ENCODE measurements around the gene FGD5. TPM values are rescaled to one million over a fixed set of nuclear protein-coding genes. Genes with fewer than 3 reads are reported as not detected.

The FGD5 gene
- polyA plus RNA-seq, 3 donors, result 0.03 TPM; not detected in 2

- Histone ChIP-seq H3K4me3 (replicated peaks in 1 of 3; ENCODE audit: low read depth in 2 of 3, low read length in 3 of 3) (no peak overlapping the region), H3K27me3 (ENCODE audit: control insufficient read depth in 2 of 2, insufficient read depth in 2 of 2, low read length in 2 of 2) (no peaks in the 10 kb centered on the region), H3K4me1 (ENCODE audit: control insufficient read depth in 1 of 2, insufficient read depth in 2 of 2, low read length in 2 of 2) (peaks cover 3 to 6% of the 10 kb centered on the region in 2 donors), H3K9me3 (replicated peaks in 1 of 2; ENCODE audit: control insufficient read depth in 1 of 2, insufficient read depth in 1 of 2, low read length in 2 of 2) (no peaks in the 10 kb centered on the region), H4K20me1 (ENCODE audit: insufficient read depth, low read length) (no peaks in the 10 kb centered on the region), H3K4me2 (replicated peaks; ENCODE audit: extremely low read depth, low read length, poor library complexity, severe bottlenecking) (no peak overlapping the region), H3K9ac (ENCODE audit: insufficient read depth, low read length, poor library complexity, severe bottlenecking) (no peak overlapping the region), H2AFZ (ENCODE audit: insufficient read depth, low read depth, low read length, poor library complexity, severe bottlenecking) (no peak overlapping the region), H3K36me3 (replicated peaks in 1 of 2; ENCODE audit: control insufficient read depth in 1 of 2, insufficient read depth in 2 of 2, low read length in 2 of 2) (no peaks in the 10 kb centered on the region), H3K27ac (ENCODE audit: low read depth in 1 of 2, low read length in 2 of 2) (no peak overlapping the region), H3K79me2 (ENCODE audit: insufficient read depth, low read length) (no peaks in the 10 kb centered on the region)
- no peak for DNase-seq
- H3K27me3 Mint-ChIP-seq (ENCODE audit: low read depth in 3 of 3), result peaks cover 5 to 9% (median 6%) of the 10 kb centered on the region in 3 donors
- H3K9me3 Mint-ChIP-seq, result no peaks in the 10 kb centered on the region
- intact Hi-C loops (cut with micrococcal nuclease), result no loop called here
- TF ChIP-seq, protein P1, sequence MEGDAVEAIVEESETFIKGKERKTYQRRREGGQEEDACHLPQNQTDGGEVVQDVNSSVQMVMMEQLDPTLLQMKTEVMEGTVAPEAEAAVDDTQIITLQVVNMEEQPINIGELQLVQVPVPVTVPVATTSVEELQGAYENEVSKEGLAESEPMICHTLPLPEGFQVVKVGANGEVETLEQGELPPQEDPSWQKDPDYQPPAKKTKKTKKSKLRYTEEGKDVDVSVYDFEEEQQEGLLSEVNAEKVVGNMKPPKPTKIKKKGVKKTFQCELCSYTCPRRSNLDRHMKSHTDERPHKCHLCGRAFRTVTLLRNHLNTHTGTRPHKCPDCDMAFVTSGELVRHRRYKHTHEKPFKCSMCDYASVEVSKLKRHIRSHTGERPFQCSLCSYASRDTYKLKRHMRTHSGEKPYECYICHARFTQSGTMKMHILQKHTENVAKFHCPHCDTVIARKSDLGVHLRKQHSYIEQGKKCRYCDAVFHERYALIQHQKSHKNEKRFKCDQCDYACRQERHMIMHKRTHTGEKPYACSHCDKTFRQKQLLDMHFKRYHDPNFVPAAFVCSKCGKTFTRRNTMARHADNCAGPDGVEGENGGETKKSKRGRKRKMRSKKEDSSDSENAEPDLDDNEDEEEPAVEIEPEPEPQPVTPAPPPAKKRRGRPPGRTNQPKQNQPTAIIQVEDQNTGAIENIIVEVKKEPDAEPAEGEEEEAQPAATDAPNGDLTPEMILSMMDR (IDR thresholded peaks at IDR 0.05), result no peak
- no peak overlapping the region for H3K4me3 Mint-ChIP-seq
- H3K27ac Mint-ChIP-seq, result no peak overlapping the region
- H3K4me1 Mint-ChIP-seq, result peaks cover 7% of the 10 kb centered on the region
- no peaks in the 10 kb centered on the region for H3K36me3 Mint-ChIP-seq
- 96% methylated on average over 3 of the region's 7 CpGs for WGBS (ENCODE audit: insufficient coverage)
Measured at GRCh38 chr3:14844386-14845170, 25.8 kb downstream of the FGD5 start.

DNA sequence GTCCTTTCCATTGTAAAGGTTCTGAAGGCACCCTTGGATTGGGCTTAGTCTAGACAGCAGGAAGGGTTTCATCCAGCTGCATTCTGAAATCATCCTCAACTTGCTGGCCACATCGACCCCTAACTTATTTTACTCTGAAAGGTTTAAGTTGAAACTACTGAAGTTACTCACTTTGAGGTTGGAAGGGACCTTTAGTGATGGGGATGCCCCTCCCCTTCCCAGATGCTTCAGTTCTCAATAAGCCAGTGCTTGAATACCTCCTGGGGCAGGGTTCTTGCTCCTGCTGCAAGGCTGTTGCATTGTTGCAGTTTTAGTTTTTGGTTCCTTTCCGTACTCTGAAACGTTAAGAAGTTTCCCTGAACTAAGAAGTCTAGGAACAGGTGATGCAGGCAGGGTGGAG, 26.4 kb downstream of the FGD5 start:
- Mint-ChIP-seq H3K27ac (no peak overlapping the region), H3K4me1 (peaks cover 7% of the 10 kb centered on the region), H3K36me3 (no peaks in the 10 kb centered on the region), H3K4me3 (no peak overlapping the region), H3K27me3 (ENCODE audit: low read depth in 3 of 3) (peaks cover 5 to 12% (median 6%) of the 10 kb centered on the region in 3 donors), H3K9me3 (no peaks in the 10 kb centered on the region)
- H3K4me2 ChIP-seq (replicated peaks; ENCODE audit: extremely low read depth, low read length, poor library complexity, severe bottlenecking), result no peak overlapping the region
- H3K27me3 ChIP-seq (ENCODE audit: control insufficient read depth in 2 of 2, insufficient read depth in 2 of 2, low read length in 2 of 2), result no peaks in the 10 kb centered on the region
- 50% methylated on average over 2 of the region's 3 CpGs for WGBS (ENCODE audit: insufficient coverage)
- TF ChIP-seq, protein P1 (IDR thresholded peaks at IDR 0.05), result no peak
- H3K9ac ChIP-seq (ENCODE audit: insufficient read depth, low read length, poor library complexity, severe bottlenecking), result no peak overlapping the region
- no peaks in the 10 kb centered on the region for H3K36me3 ChIP-seq (replicated peaks in 1 of 2; ENCODE audit: control insufficient read depth in 1 of 2, insufficient read depth in 2 of 2, low read length in 2 of 2)
- peaks cover 3 to 6% of the 10 kb centered on the region in 2 donors for H3K4me1 ChIP-seq (ENCODE audit: control insufficient read depth in 1 of 2, insufficient read depth in 2 of 2, low read length in 2 of 2)
- no peaks in the 10 kb centered on the region for H4K20me1 ChIP-seq (ENCODE audit: insufficient read depth, low read length)
- no peak overlapping the region for H2AFZ ChIP-seq (ENCODE audit: insufficient read depth, low read depth, low read length, poor library complexity, severe bottlenecking)
- no peaks in the 10 kb centered on the region for H3K79me2 ChIP-seq (ENCODE audit: insufficient read depth, low read length)
- no peaks in the 10 kb centered on the region for H3K9me3 ChIP-seq (replicated peaks in 1 of 2; ENCODE audit: control insufficient read depth in 1 of 2, insufficient read depth in 1 of 2, low read length in 2 of 2)
- intact Hi-C loops (cut with micrococcal nuclease), result no loop called here
- no peak overlapping the region for H3K4me3 ChIP-seq (replicated peaks in 1 of 3; ENCODE audit: low read depth in 2 of 3, low read length in 3 of 3)
- no peak overlapping the region for H3K27ac ChIP-seq (ENCODE audit: low read depth in 1 of 2, low read length in 2 of 2)
- DNase-seq, result no peak
